RWPE2 (cell line): ENCODE data around the gene PIEZO1.
A peak's percentile ranks its signal among the peaks of the same experiment; 100 is the strongest.

ENCODE experiments used
- ATAC-seq: fragments of 200-7000 bp; cut with Tn5 transposase; 3 replicates; pipeline ENCODE4 v1.9.1; 2021; ENCODE audit warnings: low read depth
- DNase-seq: peaks from one replicate; pipeline ENCODE4 v3.0.0-alpha.2; 2020; ENCODE audit warnings: low spot score
- H3K27ac ChIP-seq: fragments of 450-650 bp; 2 replicates; pipeline ENCODE4 v1.5.1; 2017; ENCODE audit warnings: mild to moderate bottlenecking; ENCODE audit not compliant: poor library complexity, severe bottlenecking
- H3K27me3 ChIP-seq: fragments of 250-450 bp; sonication (Bioruptor Pico); 2 replicates; pipeline ENCODE4 v1.5.1; 2021; ENCODE audit warnings: mild to moderate bottlenecking, moderate library complexity; ENCODE audit not compliant: insufficient read depth, poor library complexity, severe bottlenecking
- H3K36me3 ChIP-seq: fragments of 250-450 bp; sonication (Bioruptor Pico); 2 replicates; pipeline ENCODE4 v1.5.1; 2020; ENCODE audit warnings: low read depth, mild to moderate bottlenecking, moderate library complexity
- H3K4me1 ChIP-seq: fragments of 250-450 bp; sonication (Bioruptor Pico); 2 replicates; pipeline ENCODE4 v1.5.1; 2021; ENCODE audit warnings: mild to moderate bottlenecking, moderate library complexity; ENCODE audit not compliant: insufficient read depth, poor library complexity, severe bottlenecking
- H3K4me3 ChIP-seq: fragments of 250-450 bp; sonication (Bioruptor Pico); 2 replicates; pipeline ENCODE4 v1.5.1; 2021; ENCODE audit warnings: mild to moderate bottlenecking, moderate library complexity; ENCODE audit not compliant: severe bottlenecking
- H3K9me3 ChIP-seq: fragments of 250-450 bp; sonication (Bioruptor Pico); 2 replicates; pipeline ENCODE4 v1.5.1; 2021; ENCODE audit warnings: mild to moderate bottlenecking, moderate library complexity; ENCODE audit not compliant: severe bottlenecking
- CTCF ChIP-seq: fragments of 450-650 bp; IDR thresholded peaks from one replicate; pipeline ENCODE4 v1.5.1; 2017; ENCODE audit warnings: mild to moderate bottlenecking, moderate library complexity; ENCODE audit not compliant: poor library complexity, severe bottlenecking

PIEZO1 gene

GRCh38 chr16:88706965-88707826 is 77.8 kb downstream of the PIEZO1 start:
- no peak for TF ChIP-seq CTCF
- no peak for DNase-seq
- ATAC-seq = no peak
- no peaks in the 10 kb centered on the region for H3K4me1 ChIP-seq
- no peaks in the 10 kb centered on the region for H3K27me3 ChIP-seq
- H3K27ac ChIP-seq = peak overlapping the region; percentile 7
- no peaks in the 10 kb centered on the region for H3K36me3 ChIP-seq
- H3K4me3 ChIP-seq = peak overlapping the region; percentile 77
- H3K9me3 ChIP-seq = no peaks in the 10 kb centered on the region

- no peaks in the 10 kb centered on the region for H3K27me3 ChIP-seq
- no peaks in the 10 kb centered on the region for H3K9me3 ChIP-seq
- H3K4me1 ChIP-seq = no peaks in the 10 kb centered on the region
- H3K27ac ChIP-seq = peak within 1 kb of the TSS; percentile 7
- no peak for DNase-seq
- H3K36me3 ChIP-seq = no peaks in the 10 kb centered on the region
- no peak for TF ChIP-seq CTCF
- ATAC-seq = peak; percentile 67
- peak within 1 kb of the TSS; percentile 77 for H3K4me3 ChIP-seq
Measured at GRCh38 chr16:88706229-88706964, 78.6 kb downstream of the PIEZO1 start, which contains the start of the genes CTU2 and RNF166. TSS of gene CTU2 (plus strand) at chr16:88706503. CDS start at chr16:88706531, 28 bp downstream. TSS of gene RNF166 (minus strand) at chr16:88706408. CDS start at chr16:88706325, 83 bp downstream.

GRCh38 chr16:88705801-88706228 is 79.2 kb downstream of the PIEZO1 start:
- ATAC-seq = no peak
- no peak for DNase-seq
- Histone ChIP-seq H3K36me3 (no peaks in the 10 kb centered on the region), H3K9me3 (no peaks in the 10 kb centered on the region), H3K4me3 (peak overlapping the region; percentile 77), H3K27ac (peak overlapping the region; percentile 7), H3K27me3 (no peaks in the 10 kb centered on the region), H3K4me1 (peaks cover 5% of the 10 kb centered on the region)
- no peak for TF ChIP-seq CTCF

- Histone ChIP-seq H3K4me3 (peak overlapping the region; percentile 77), H3K36me3 (0 out of 2 replicates have a peak, but pooled peaks cover 4% of the 10 kb centered on the region), H3K9me3 (no peaks in the 10 kb centered on the region), H3K27me3 (no peaks in the 10 kb centered on the region), H3K4me1 (peaks cover 7% of the 10 kb centered on the region), H3K27ac (no peak overlapping the region)
- DNase-seq (no peak), ATAC-seq (no peak)
- TF ChIP-seq CTCF = no peak
Measured at GRCh38 chr16:88705076-88705684, 79.8 kb downstream of the PIEZO1 start.
